ENCODE results near the gene TGIF1.

The TGIF1 gene

DNA sequence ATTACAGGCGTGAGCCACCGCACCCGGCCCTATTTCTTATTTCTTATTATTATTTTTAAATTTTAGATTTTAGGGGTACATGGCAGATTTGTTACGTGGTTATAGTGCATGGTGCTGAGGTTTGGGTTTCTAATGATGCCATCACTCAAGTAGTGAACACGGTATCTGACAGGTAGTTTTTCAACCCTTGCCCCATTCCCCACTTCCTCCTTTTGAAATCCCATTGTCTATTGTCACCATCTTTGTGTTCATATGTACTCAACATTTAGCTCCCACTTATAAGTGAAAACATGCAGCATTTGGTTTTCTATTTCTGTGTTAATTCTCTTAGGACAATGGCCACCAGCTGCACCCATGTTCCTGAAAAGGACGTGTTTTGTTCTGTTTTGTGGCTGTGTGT lies 39.5 kb downstream of the TGIF1 start:
- no peak for DNase-seq

DNA sequence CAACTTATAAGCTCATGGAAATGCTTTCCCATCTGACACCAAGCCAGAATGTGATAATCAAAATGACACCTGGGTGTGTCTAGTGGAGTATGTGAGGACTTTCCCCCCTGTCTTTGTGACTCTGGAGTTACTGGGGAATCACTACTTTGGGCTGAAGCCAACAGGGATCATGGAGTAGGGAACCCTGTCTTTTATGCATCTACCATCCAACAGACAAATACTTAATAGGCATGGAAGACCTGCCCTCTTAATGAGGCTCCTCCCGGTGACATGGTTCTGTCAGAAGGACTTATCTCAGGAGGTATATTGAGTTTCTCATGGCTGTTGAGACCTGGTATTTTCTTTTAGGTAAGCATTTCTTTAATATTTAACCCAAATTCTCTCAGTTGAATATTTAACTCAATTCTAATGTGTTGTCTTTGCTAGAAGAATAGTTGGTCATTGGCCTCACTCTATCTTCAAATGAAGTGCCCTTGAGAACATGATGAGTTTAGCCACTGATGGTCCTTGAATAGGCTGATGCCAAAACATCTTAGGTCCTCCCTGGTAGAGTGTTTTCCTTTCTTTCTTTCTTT lies 42.1 kb downstream of the TGIF1 start:
- no peak for DNase-seq

DNA sequence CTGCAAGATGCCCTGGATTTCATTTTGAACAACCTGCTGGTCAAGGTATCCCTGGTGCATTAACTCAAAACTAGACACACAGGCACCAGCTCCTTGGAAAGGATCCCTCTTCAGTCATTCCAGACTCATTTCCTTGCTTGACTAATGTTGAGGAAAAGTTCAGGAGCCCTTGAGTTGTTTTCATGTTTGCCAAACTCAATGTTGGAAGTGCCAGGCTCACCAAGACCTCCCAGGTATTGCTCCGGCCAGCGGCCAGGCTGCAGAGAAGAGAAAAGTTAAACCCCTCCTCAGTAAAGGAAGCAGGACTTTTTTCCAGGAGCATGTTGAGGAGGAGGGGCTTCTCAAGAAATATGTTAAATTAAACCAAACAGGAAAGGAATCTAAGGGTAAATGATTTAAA lies 42.7 kb downstream of the TGIF1 start:
- no peak for DNase-seq

DNA sequence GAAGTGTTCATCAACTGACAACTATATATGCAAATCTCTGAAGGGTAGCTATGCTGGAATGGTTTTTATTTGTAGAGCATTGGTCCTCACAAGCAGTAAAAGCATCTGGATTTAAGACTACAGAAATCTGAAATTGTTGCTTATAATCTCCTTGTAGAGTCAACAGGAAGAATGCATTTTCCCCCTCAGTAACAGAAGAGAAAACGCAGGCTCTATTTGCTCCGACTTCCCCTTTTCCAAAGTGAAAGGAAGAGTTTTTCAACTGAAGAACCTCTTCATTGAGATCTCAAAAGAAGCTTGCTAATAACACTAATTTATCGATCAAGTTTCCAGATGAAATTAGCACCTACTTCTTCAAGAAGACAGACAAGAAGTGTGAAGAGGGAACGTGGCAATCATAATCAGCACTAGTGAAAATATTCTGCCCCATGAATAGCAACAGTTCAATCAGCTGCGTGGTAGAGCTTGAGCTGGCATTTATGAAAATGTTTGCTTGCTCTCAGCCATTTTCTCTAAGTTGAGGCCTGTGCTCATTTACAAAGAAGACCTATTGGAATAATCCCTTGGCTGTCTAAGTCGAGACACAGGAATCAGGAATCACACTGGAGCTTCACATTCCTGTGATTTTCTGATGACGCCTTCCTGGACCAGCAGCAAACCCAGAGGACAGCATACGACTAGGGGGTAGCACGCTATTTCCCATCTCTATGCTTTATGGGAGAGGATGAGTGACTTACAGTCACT lies 43.7 kb downstream of the TGIF1 start:
- DNase-seq: peak; percentile 18

DNA sequence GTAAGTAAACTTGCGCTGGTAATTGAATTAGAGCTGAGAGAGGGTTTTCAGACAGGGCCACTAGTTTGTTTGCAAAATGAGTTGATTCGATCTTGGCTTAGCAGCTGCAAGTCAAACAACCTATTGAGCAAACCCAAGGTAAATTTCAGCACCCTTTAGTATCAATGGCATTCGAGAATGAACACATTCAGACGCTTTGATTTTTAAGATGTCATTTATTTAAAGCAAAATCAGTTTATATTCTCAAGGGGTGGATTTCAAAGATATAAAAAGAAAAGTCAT lies 44.2 kb downstream of the TGIF1 start:
- DNase-seq: no peak

DNA sequence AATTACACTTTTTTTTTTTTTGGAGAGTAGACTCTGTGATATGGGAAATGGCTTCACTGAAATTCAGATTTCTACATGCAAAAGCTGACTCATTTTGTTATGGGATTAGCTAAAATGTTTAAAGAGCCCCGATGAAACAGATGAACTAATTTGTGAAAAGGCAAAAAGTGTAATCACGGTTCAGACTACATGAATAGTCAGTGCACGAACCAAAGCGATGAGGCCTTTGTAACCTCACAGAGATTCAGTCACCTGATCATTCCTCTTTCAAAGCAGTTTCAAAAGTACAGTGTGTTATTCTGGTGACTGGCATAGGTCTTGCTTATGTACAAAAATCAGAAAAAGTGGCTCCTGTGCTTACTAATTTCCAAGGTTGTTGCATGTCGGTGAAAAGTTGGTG lies 44.6 kb downstream of the TGIF1 start:
- DNase-seq: no peak

DNA sequence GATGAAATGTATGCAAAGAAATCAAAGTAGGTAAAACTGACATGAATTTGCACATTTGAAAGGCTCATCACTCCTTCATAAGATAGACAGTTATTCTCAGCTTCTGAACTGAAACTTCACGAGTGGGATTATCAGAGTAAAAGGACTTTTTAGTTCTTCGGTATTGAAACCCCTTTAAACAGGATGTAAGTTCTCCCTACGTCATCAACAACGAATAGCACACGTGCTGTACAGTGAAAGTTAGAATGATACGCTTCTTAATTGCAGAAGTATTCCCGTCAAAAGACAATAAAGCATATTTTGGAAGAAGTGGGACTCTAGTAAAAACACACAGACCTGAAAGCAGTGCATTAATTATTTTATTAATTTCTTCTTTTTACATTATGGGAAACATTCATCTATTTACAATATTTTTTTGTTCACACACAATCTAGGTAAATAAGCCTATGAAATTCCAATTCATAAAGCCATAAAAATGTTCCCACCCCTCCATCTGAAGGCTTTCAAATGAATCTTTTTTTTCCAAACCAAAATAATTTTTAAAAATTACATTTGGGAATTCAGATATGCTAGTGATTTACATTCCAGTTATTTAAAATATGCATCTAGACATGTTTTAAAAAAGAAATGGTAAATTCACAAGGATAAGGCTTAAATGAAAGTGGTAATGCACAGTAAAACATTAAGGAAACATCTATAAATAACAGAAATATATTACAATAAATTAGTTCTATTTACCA lies 45.9 kb downstream of the TGIF1 start:
- DNase-seq: no peak

DNA sequence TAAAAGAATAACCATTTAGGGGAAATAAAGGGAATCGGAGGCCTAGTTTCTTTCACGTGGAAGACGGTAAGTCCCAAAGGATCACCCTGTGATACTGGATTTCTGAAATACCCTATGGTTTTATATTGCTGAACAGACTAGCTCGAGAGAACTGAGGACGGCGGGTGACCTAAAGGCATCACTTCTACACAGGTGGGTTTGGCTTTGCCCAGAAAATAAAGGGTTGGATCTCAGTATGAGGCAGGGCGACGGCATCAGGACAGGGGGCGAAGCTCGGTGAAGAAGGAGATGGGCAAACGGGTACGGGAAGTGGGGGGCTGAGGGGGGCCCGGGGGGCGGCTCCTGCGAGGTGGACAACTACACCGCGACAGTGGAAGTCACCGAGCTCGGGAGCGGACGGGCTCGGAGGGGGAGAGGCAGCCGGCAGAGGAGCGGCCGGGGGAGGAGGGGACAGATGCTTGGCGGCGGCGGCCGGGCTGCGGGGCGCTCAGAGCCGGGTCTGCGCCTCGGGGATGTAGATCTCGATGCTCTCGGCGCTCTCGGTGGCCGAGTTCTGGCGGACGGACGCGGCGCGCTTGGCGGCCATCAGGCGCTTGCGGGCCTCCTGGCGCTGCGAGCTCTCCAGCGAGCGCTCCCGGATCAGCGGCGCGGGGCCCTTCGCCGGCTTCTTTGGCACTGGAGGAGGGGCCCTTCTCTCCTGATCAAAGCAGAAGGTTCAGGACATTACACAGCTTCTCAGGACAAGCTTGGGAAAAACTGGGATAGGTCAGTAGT lies 48.9 kb downstream of the TGIF1 start:
- no peak for DNase-seq

DNA sequence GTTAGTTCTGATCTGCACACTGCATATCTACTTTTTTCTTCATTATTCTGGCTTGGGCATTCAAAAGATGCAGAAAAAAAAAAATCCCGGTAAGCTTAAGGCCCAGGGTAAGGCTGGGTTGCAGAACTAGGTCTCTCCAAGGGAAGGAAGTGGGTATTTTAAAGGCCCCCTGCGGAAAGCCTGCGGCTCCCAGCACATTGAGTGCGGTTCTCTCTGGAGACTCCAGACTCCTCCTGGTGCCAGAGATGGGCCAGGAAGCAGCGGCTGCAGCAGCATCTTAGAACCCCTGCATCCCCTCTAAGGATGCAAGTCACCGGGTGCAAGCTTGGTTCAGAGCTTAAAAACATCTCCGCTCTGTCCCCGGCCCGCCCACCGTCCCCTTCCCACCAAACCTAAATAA lies 49.5 kb downstream of the TGIF1 start:
- DNase-seq: no peak

DNA sequence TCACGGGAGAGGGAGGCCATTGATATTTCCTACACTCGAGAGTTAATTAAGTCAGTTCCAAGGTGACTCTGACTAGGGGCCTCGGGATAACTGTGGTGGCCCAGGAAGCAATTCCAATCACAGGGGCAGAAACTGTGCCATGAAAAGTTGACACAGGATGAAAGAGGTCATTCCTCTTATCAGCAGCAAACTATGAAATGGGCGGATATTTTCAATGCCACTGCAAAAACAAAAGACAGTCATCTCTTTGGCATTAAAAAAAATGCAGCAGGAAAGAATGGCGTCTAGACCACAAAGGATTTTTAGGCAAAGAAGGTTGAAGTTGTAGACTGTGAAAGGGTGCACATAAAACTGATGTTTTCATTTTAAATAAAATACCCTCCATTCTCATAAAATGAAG lies 50.0 kb downstream of the TGIF1 start:
- DNase-seq: no peak

DNA sequence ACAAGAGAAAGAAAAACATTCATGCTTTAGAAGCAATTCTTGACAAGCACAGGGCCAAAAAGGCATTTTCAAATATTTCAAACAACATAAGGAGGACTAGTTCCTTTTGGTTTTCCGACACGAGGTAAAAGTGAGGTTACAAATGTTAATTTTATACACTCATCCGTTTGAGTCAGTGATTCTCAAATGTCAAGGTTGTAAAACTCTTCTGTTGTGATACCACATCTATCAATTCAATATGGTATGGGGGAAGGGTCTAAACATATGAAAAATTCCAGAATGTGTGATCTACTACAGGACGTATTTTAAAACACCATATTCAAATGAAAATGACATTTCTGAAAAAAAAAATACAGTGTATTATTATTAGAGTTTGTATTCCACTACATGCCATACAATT lies 52.7 kb downstream of the TGIF1 start:
- no peak for DNase-seq

DNA sequence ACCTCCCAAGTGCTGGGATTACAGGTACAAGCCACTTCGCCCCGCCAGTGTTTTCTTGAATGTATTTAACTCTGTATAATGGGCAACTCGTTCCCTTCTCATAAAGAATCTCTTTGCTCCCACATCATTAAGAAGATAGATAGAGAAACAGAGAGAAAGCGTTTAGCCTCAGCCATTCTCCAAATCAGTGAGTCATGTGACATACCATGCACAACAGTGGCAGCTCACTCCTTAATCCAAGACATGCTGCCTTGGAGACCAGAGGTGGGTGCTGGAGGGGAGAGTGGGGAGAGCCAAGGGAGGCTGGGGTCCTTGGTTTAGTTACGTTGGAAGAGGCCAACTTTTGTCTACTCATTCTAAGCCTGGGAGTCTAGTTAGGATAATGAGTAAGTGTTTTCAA lies 54.7 kb downstream of the TGIF1 start:
- no peak for DNase-seq

DNA sequence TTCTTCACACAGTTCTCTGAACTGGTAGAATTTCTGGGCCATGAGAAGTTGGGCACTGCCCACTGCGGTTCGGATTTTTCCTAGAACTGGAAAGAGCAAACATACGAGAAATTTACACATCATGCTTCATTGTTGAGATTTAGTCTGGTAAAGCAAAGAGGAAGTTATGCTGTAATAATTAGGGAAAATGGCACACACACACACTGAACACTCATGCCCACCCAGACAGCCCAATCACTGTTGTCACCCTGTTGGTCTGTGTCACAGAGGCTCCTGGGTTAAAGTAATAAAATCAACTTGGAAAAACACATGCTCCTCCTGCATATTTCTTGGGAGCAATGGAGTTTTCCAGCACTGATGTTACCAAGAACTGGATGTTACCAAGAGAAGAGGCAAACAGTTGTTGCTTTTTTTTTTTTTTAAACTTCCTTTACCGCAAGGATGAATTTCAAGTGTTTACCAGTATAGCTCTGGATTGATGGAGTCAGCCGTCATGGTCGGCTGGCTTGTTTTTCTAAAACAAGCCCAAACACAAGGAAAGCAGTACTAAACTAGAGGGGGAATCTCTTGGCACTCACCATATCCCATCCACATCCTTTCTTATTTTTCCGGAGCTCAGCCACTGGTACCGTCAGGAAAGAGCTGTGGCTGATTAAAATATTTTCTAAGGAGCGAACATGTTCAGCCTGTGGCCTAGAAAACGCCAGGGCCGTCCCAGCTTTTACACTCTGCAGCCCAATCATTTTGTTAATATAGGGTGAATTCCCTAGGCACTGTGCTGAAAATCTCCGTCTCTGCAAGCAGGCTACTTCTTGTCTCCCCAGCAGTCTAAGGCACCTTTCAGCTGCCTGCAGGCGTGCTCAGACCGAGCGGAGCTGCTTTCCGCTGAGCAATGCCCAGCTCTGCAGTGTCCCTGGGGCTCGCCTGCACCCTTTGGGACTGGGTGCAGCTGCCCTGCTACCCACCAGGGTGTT lies 58.9 kb downstream of the TGIF1 start:
- DNase-seq: peak; percentile 45
